ENCODE results near the gene ATP2C2. TPM values are rescaled to one million over a fixed set of nuclear protein-coding genes. Genes with fewer than 3 reads are reported as not detected.

ATP2C2 gene
- total and polyA plus RNA-seq, 9 of the 15 experiments (the other 6 are each of a cell fraction or from before 2014, with no cell fraction given) = 0.75 TPM; not detected in 8

- 0% methylated on average over 3 of the region's 4 CpGs for WGBS (ENCODE audit: insufficient coverage, low coverage, missing lambda C conversion rate)
- H4K20me1 ChIP-seq (replicated peaks; ENCODE audit: control insufficient read depth, insufficient read depth, low read length) = no peaks in the 10 kb centered on the region
- ChIA-PET CTCF (ENCODE audit: low intra/inter-chr PET ratio) (no interaction called here), POLR2A (no interaction called here)
- no peak for FAIRE-seq
- in situ Hi-C loops (cut with MboI) = no loop called here
- no peak for TF ChIP-seq KLF13 (tag; IDR thresholded peaks at IDR 0.05; ENCODE audit: borderline replicate concordance, low read depth)
- TF ChIP-seq ZZZ3 (IDR thresholded peaks at IDR 0.05) = no peak
- no peak for TF ChIP-seq BRF1 (IDR thresholded peaks at IDR 0.05; ENCODE audit: borderline replicate concordance, extremely low read depth, insufficient read length)
- no peak for TF ChIP-seq ZNF639 (CRISPR knock-in tag; conservative IDR thresholded peaks at IDR 0.05 in 1 of 2, IDR thresholded peaks at IDR 0.05 in 1 of 2)
- no peak for TF ChIP-seq ZSCAN32 (CRISPR knock-in tag; IDR thresholded peaks at IDR 0.05)
- no peak for TF ChIP-seq SRSF9 (IDR thresholded peaks at IDR 0.05; ENCODE audit: borderline replicate concordance, low read depth, low read length)
- no peak for TF ChIP-seq ZBTB49 (CRISPR knock-in tag; IDR thresholded peaks at IDR 0.05; ENCODE audit: borderline replicate concordance)
- no peak for TF ChIP-seq THAP7 (CRISPR knock-in tag; IDR thresholded peaks at IDR 0.05)
- TF ChIP-seq SUPT5H (IDR thresholded peaks at IDR 0.05) = no peak
- TF ChIP-seq CC2D1A (IDR thresholded peaks at IDR 0.05) = no peak
- TF ChIP-seq, protein P1, sequence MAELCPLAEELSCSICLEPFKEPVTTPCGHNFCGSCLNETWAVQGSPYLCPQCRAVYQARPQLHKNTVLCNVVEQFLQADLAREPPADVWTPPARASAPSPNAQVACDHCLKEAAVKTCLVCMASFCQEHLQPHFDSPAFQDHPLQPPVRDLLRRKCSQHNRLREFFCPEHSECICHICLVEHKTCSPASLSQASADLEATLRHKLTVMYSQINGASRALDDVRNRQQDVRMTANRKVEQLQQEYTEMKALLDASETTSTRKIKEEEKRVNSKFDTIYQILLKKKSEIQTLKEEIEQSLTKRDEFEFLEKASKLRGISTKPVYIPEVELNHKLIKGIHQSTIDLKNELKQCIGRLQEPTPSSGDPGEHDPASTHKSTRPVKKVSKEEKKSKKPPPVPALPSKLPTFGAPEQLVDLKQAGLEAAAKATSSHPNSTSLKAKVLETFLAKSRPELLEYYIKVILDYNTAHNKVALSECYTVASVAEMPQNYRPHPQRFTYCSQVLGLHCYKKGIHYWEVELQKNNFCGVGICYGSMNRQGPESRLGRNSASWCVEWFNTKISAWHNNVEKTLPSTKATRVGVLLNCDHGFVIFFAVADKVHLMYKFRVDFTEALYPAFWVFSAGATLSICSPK (IDR thresholded peaks at IDR 0.05; ENCODE audit: borderline replicate concordance) = no peak
- no peak for TF ChIP-seq ZEB2 (IDR thresholded peaks at IDR 0.05)
- no peak overlapping the region for H3K4me3 ChIP-seq
- H3K27me3 ChIP-seq (ENCODE audit: control insufficient read depth in 2 of 2, insufficient read depth in 2 of 2, low read length in 2 of 2) = peaks cover 42 to 50% of the 10 kb centered on the region in 2 experiments
- no peak overlapping the region for H3K9ac ChIP-seq (ENCODE audit: insufficient read depth in 1 of 2, low read depth in 2 of 2, low read length in 2 of 2)
- no peaks in the 10 kb centered on the region for H3K9me1 ChIP-seq (ENCODE audit: control insufficient read depth, insufficient read depth, low read length)
- no peak overlapping the region for H3K4me2 ChIP-seq (ENCODE audit: insufficient read depth, low read length)
- no peak overlapping the region for H3K27ac ChIP-seq (ENCODE audit: extremely low read depth, low read depth, low read length)
- H3K36me3 ChIP-seq (ENCODE audit: control insufficient read depth, insufficient read depth, low read length) = no peaks in the 10 kb centered on the region
- intact Hi-C loops (cut with micrococcal nuclease) = no loop called here
- no peaks in the 10 kb centered on the region for H3K4me1 ChIP-seq (replicated peaks in 1 of 2; ENCODE audit: control insufficient read depth in 2 of 2, insufficient read depth in 2 of 2, low read length in 2 of 2)
- peaks cover 2% of the 10 kb centered on the region; the same call in 1 of the 2 replicates for H3K9me3 ChIP-seq (replicated peaks; ENCODE audit: control insufficient read depth, insufficient read depth, low read depth, low read length)
- DNase-seq (ENCODE audit: extremely low read depth in 1 of 4, low spot score in 3 of 4) = no peak
- H2AFZ ChIP-seq (ENCODE audit: low read depth, low read length) = no peak overlapping the region
- H3K79me2 ChIP-seq (ENCODE audit: control insufficient read depth, insufficient read depth, low read length) = no peaks in the 10 kb centered on the region
- no peak for ATAC-seq
- BruUV-seq (replicated peaks) = no TSS peak
These were observed 46.4 kb upstream of the ATP2C2 start for GRCh38 chr16:84321932-84322331.

Measured in K562 (cell line).